HepG2 (cell line): ENCODE results near the gene WNK2. TPM values are rescaled to one million over a fixed set of nuclear protein-coding genes. Genes with fewer than 3 reads are reported as not detected.

ENCODE experiments used
- ATAC-seq: fragments of 200-7000 bp; cut with Tn5 transposase; 3 replicates; pipeline ENCODE4 v1.9.1; 2020; ENCODE audit warnings: mild to moderate bottlenecking, moderate library complexity
- BruUV-seq: library from RNA; stranded (reverse); fragments of 400-500 nt; replicated peaks from 2 replicates; lab custom pipeline; 2021; lab: Mats Ljungman, UMichigan
- CTCF ChIA-PET: fragments of 300-600 bp; formaldehyde crosslinking; extraction: SDS; loops from one replicate; lab custom pipeline; 2021; ENCODE audit warnings: low total read pairs, inconsistent platforms, low intra/inter-chr PET ratio; lab: Yijun Ruan, JAX
- POLR2A ChIA-PET: fragments of 350-600 bp; sonication (Branson Sonifier 250); formaldehyde crosslinking; loops from one replicate; lab custom pipeline; 2020; ENCODE audit warnings: antibody characterized with exemption, inconsistent platforms; lab: Yijun Ruan, JAX
- DNase-seq: peaks from one replicate; pipeline ENCODE4 v3.0.0-alpha.2; 2015; ENCODE audit warnings: low spot score
- FAIRE-seq: peaks from 3 replicates; lab custom pipeline; 2011; peaks lifted over from hg19 to GRCh38; lab: Jason Lieb, UNC
- H2AFZ ChIP-seq: one replicate; pipeline ENCODE4 v1.6.1; 2011; ENCODE audit warnings: low read length, inconsistent platforms
- H3K27ac ChIP-seq: fragments of 300-600 bp; 3 replicates; pipeline ENCODE4 v1.8.0; 2011; ENCODE audit warnings: mixed run types, mild to moderate bottlenecking, mixed read lengths, low read length, inconsistent platforms; ENCODE audit not compliant: insufficient read depth; ENCODE audit errors: extremely low read length
- H3K27me3 ChIP-seq, 2 experiments: fragments of 200-600 bp in 1 of 2; 2 replicates in 1 of 2; 3 replicates in 1 of 2; pipeline versions ENCODE4 v1.6.0 to v1.8.0; 2011; ENCODE audit warnings: low read length in 2 of 2, mild to moderate bottlenecking in 2 of 2, moderate library complexity in 2 of 2, inconsistent platforms in 1 of 2; ENCODE audit not compliant: insufficient read depth in 2 of 2, control insufficient read depth in 1 of 2
- H3K36me3 ChIP-seq, 2 experiments: fragments of 200-600 bp in 1 of 2; replicated peaks in 1 of 2; 2 replicates in 1 of 2; 3 replicates in 1 of 2; pipeline versions ENCODE4 v1.5.1 to v1.8.0; 2011; ENCODE audit warnings: low read length in 2 of 2, inconsistent platforms in 1 of 2; ENCODE audit not compliant: insufficient read depth in 2 of 2, control insufficient read depth in 1 of 2
- H3K4me1 ChIP-seq: 2 replicates; pipeline ENCODE4 v1.5.1; 2012; ENCODE audit warnings: low read length, inconsistent platforms; ENCODE audit not compliant: insufficient read depth
- H3K4me2 ChIP-seq: 2 replicates; pipeline ENCODE4 v1.6.0; 2011; ENCODE audit warnings: low read depth, low read length, inconsistent platforms
- H3K4me3 ChIP-seq, 3 experiments: fragments of 200-600 bp in 1 of 3; sonication (generic), shearing (Covaris generic) in 1 of 3; replicated peaks in 1 of 3; 2 replicates each; pipeline ENCODE4 v1.5.1; 2011 to 2016; ENCODE audit warnings: low read length in 3 of 3, inconsistent platforms in 2 of 3, low read depth in 2 of 3, mild to moderate bottlenecking in 2 of 3, control low read depth in 1 of 3, mixed read lengths in 1 of 3; ENCODE audit not compliant: insufficient read depth in 1 of 3
- H3K79me2 ChIP-seq: one replicate; pipeline ENCODE4 v1.6.1; 2011; ENCODE audit warnings: low read length, inconsistent platforms; ENCODE audit not compliant: insufficient read depth
- H3K9ac ChIP-seq: 2 replicates; pipeline ENCODE4 v1.6.0; 2011; ENCODE audit warnings: mild to moderate bottlenecking, low read depth, low read length, inconsistent platforms; ENCODE audit not compliant: insufficient read depth
- H3K9me3 ChIP-seq: 2 replicates; pipeline ENCODE4 v1.5.1; 2012; ENCODE audit warnings: mild to moderate bottlenecking, low read length
- H4K20me1 ChIP-seq: 2 replicates; pipeline ENCODE4 v1.6.0; 2011; ENCODE audit warnings: inconsistent platforms, mild to moderate bottlenecking, low read length, moderate library complexity; ENCODE audit not compliant: insufficient read depth
- CEBPB ChIP-seq: IDR thresholded peaks from 2 replicates; pipeline ENCODE4 v1.6.1; 2011; ENCODE audit warnings: low read depth, low read length, improper control_type of control experiment, borderline replicate concordance
- CHD2 ChIP-seq: IDR thresholded peaks from 2 replicates; pipeline ENCODE4 v1.6.1; 2011; ENCODE audit warnings: low read depth, low read length, improper control_type of control experiment
- ETV5 ChIP-seq: IDR thresholded peaks from 2 replicates; pipeline ENCODE4 v1.6.1; 2018; ENCODE audit warnings: missing biosample characterization, missing genetic modification reagents, inconsistent platforms, borderline replicate concordance
- PAF1 ChIP-seq: IDR thresholded peaks from 2 replicates; pipeline ENCODE4 v1.6.1; 2016; ENCODE audit warnings: missing genetic modification reagents, missing compliant biosample characterization
- SAP130 ChIP-seq: IDR thresholded peaks from 2 replicates; pipeline ENCODE4 v1.6.1; 2016; ENCODE audit warnings: low read depth
- ZNF207 ChIP-seq: fragments of 450-650 bp; IDR thresholded peaks from 2 replicates; pipeline ENCODE4 v1.6.1; 2016; ENCODE audit warnings: antibody characterized with exemption, borderline replicate concordance
- ZNF768 ChIP-seq: sonication (generic); formaldehyde crosslinking; IDR thresholded peaks from 2 replicates; pipeline ENCODE4 v1.4.0; 2020; ENCODE audit warnings: missing genetic modification reagents
- WGBS: methylation state at CpG from one replicate; pipeline ENCODE4 v1.1.6; 2017; ENCODE audit warnings: low lambda C conversion rate; 5-methylcytosine and 5-hydroxymethylcytosine counted together
- in situ Hi-C: cut with HindIII; loops from 2 replicates; pipeline ENCODE4 v1.10.0; 2017; ENCODE audit warnings: low pct_unique_long_range_greater_than_20kb; ENCODE audit not compliant: extremely low pct_ligation_motif_present
- intact Hi-C: fragments of 100-400 bp; cut with micrococcal nuclease; formaldehyde crosslinking; loops from one replicate; pipeline ENCODE4 v1.10.0; 2022; ENCODE audit not compliant: unreplicated experiment
- polyA plus RNA-seq, 8 experiments: library from polyadenylated mRNA; depleted of rRNA in 3 of 8; stranded (reverse) in 7 of 8; unstranded in 1 of 8; fragments of >200 nt; fragmentation: Illumina TruSeq in 4 of 8; extraction: Trizol in 4 of 8; gene quantifications; 2 replicates each; pipeline versions ENCODE4 v1.2.1 to v1.2.3, GENCODE V29; 2011 to 2016; ENCODE audit warnings: low read depth in 4 of 8, missing spikeins in 1 of 8, mixed read lengths in 1 of 8; ENCODE audit not compliant: insufficient read depth in 1 of 8
- total RNA-seq, 5 experiments: library from RNA; depleted of rRNA; stranded (reverse); fragments of >200 nt; fragmentation: Illumina TruSeq; extraction: Trizol; gene quantifications; 2 replicates each; pipeline ENCODE4 v1.2.3, GENCODE V29; 2016; ENCODE audit warnings: low read depth in 1 of 5
- TF ChIP-seq, protein P1 (sequence below): sonication (generic); formaldehyde crosslinking; IDR thresholded peaks from 2 replicates; pipeline ENCODE4 v1.5.0; 2020; ENCODE audit warnings: mild to moderate bottlenecking, missing genetic modification reagents

WNK2 gene
- total and polyA plus RNA-seq, 2 of the 13 experiments (the other 11 are each of a cell fraction or from before 2014, with no cell fraction given) = 10.5 to 12.0 TPM

DNA sequence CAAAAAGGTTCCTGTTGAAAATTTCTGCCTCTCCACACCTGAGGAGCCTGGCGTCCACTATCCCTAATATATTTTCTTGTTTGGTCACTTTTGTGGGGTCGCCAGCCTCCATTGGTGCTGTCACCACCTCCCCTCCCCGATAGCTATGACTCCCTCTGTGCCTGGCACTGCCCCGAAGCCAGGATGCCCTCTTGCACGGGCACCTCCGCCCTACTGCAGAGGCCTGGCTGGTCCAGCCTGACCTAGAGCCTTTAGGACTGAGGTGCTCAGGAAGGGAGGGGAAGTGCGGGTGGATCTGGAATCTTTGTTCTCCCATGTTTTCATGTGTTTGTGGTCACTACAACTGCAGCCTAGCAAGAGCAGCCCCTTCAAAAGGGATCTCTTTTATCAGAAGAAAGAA lies 62.6 kb downstream of the WNK2 start:
- H3K9ac ChIP-seq = no peak overlapping the region
- in situ Hi-C loops = no loop called here
- H3K4me2 ChIP-seq = no peak overlapping the region
- BruUV-seq = no TSS peak
- H3K79me2 ChIP-seq = no peaks in the 10 kb centered on the region
- TF ChIP-seq CHD2 = no peak
- TF ChIP-seq SAP130 (CRISPR knock-in tag) = no peak
- TF ChIP-seq, all 625 proteins: peak for 0
- WGBS = 90% methylated on average over 7 of the region's 7 CpGs
- H4K20me1 ChIP-seq = no peaks in the 10 kb centered on the region
- ATAC-seq (no peak), DNase-seq (no peak), FAIRE-seq (no peak)
- no peaks in the 10 kb centered on the region for H3K27me3 ChIP-seq
- H2AFZ ChIP-seq = no peak overlapping the region
- POLR2A ChIA-PET = no interaction called here
- H3K9me3 ChIP-seq = no peaks in the 10 kb centered on the region
- H3K4me1 ChIP-seq = peaks cover 28% of the 10 kb centered on the region
- no peak overlapping the region for H3K27ac ChIP-seq
- CTCF ChIA-PET = no interaction called here
- intact Hi-C loops = loop anchor here (10.0 kb wide), 1 partner anchor 48 kb away; no protein-coding TSS in a partner anchor
- H3K36me3 ChIP-seq = peaks cover 25 to 48% of the 10 kb centered on the region in 2 experiments
- no peak overlapping the region for H3K4me3 ChIP-seq

DNA sequence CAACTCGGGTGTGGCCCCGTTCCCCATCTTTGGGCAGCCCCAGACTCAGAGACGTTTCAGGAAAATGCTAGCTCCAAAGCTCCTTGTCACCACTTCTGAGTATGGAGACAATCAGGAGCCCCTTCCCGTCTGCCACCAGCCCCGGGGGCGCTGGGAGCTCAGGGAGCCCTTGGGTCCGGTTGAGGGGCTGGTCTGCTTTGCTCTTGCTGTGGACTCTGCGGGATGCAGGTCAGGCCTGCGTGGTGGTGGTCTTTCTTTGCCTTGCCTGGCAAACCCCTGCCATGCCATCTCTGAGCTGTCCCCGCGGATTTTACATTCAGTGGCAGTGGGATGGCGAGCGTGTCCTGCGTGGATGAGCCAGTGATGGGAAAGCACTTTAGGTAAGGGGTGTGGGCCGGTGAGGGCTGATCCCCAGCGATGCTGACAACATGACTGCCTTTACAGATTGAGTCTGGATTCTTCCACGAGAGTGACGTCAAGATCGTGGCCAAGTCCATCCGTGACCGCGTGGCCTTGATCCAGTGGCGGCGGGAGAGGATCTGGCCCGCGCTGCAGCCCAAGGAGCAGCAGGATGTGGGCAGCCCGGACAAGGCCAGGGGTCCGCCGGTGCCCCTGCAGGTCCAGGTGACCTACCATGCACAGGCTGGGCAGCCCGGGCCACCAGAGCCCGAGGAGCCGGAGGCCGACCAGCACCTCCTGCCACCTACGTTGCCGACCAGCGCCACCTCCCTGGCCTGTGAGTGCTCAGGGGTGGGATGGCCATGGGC lies 63.3 kb downstream of the WNK2 start:
- 97% methylated on average over 19 of the region's 36 CpGs for WGBS
- H3K79me2 ChIP-seq = no peaks in the 10 kb centered on the region

More for the DNA sequence above, 63.3 kb downstream of the WNK2 start:
- Histone ChIP-seq H4K20me1 (no peaks in the 10 kb centered on the region), H3K4me1 (peaks cover 21% of the 10 kb centered on the region), H3K9me3 (no peaks in the 10 kb centered on the region), H3K27ac (no peak overlapping the region), H3K9ac (no peak overlapping the region), H2AFZ (no peak overlapping the region), H3K27me3 (no peaks in the 10 kb centered on the region; a peak in 1 of 5 replicates), H3K4me3 (no peak overlapping the region), H3K4me2 (no peak overlapping the region), H3K36me3 (peaks cover 21 to 47% of the 10 kb centered on the region in 2 experiments)
- POLR2A ChIA-PET = no interaction called here
- CTCF ChIA-PET = no interaction called here
- in situ Hi-C loops (no loop called here), intact Hi-C loops (loop anchor here (10.0 kb wide), 1 partner anchor 48 kb away; no protein-coding TSS in a partner anchor)
- no peak for TF ChIP-seq PAF1 (CRISPR knock-in tag)
- TF ChIP-seq ZNF768 (CRISPR knock-in tag) = no peak
- TF ChIP-seq ZNF207 = no peak
- TF ChIP-seq ETV5 (CRISPR knock-in tag) = no peak
- TF ChIP-seq CEBPB = no peak
- TF ChIP-seq, protein P1, sequence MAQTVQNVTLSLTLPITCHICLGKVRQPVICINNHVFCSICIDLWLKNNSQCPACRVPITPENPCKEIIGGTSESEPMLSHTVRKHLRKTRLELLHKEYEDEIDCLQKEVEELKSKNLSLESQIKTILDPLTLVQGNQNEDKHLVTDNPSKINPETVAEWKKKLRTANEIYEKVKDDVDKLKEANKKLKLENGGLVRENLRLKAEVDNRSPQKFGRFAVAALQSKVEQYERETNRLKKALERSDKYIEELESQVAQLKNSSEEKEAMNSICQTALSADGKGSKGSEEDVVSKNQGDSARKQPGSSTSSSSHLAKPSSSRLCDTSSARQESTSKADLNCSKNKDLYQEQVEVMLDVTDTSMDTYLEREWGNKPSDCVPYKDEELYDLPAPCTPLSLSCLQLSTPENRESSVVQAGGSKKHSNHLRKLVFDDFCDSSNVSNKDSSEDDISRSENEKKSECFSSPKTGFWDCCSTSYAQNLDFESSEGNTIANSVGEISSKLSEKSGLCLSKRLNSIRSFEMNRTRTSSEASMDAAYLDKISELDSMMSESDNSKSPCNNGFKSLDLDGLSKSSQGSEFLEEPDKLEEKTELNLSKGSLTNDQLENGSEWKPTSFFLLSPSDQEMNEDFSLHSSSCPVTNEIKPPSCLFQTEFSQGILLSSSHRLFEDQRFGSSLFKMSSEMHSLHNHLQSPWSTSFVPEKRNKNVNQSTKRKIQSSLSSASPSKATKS (CRISPR knock-in tag) = no peak
- DNase-seq (no peak), ATAC-seq (no peak), FAIRE-seq (no peak)
- BruUV-seq = no TSS peak
